Skeletal muscle tissue (tissue), 4 donors: ENCODE measurements around the gene VWC2. TPM values are rescaled to one million over a fixed set of nuclear protein-coding genes. Genes with fewer than 3 reads are reported as not detected.

Source experiments
- H3K27ac ChIP-seq: one replicate; pipeline ENCODE4 v1.7.0; 2013; ENCODE audit warnings: mild to moderate bottlenecking, low read depth, low read length, inconsistent platforms
- H3K27me3 ChIP-seq, 3 donors: one replicate each; pipeline ENCODE4 v1.7.0; 2013; ENCODE audit warnings: low read length in 3 of 3; ENCODE audit not compliant: control insufficient read depth in 3 of 3, insufficient read depth in 3 of 3
- H3K36me3 ChIP-seq, 3 donors: one replicate each; pipeline ENCODE4 v1.7.0; 2013; ENCODE audit warnings: low read length in 3 of 3; ENCODE audit not compliant: control insufficient read depth in 3 of 3, insufficient read depth in 3 of 3
- H3K4me1 ChIP-seq, 3 donors: one replicate each; pipeline ENCODE4 v1.7.0; 2013; ENCODE audit warnings: low read length in 3 of 3, mild to moderate bottlenecking in 3 of 3; ENCODE audit not compliant: control insufficient read depth in 3 of 3, insufficient read depth in 3 of 3
- H3K4me3 ChIP-seq, 3 donors: one replicate each; pipeline ENCODE4 v1.7.0; 2013; ENCODE audit warnings: low read length in 3 of 3
- H3K9ac ChIP-seq, 3 donors: one replicate each; pipeline ENCODE4 v1.7.0; 2013; ENCODE audit warnings: low read length in 3 of 3, mild to moderate bottlenecking in 3 of 3, moderate library complexity in 2 of 3, low read depth in 1 of 3
- H3K9me3 ChIP-seq, 3 donors: one replicate each; pipeline ENCODE4 v1.7.0; 2013; ENCODE audit warnings: low read length in 3 of 3; ENCODE audit not compliant: control insufficient read depth in 3 of 3
- total RNA-seq: library from RNA; depleted of rRNA; stranded (reverse); fragments of >200 nt; gene quantifications from one replicate; pipeline ENCODE4 v1.2.3, GENCODE V29; 2014
- donor health status: Osteomylitis.

VWC2 gene
- total RNA-seq, 1 donor from 2014 or later, result under 0.01 TPM

- Histone ChIP-seq H3K9ac (no peak overlapping the region), H3K27me3 (peaks cover 23 to 40% (median 32%) of the 10 kb centered on the region in 3 donors), H3K36me3 (no peaks in the 10 kb centered on the region), H3K4me3 (no peak overlapping the region), H3K27ac (no peak overlapping the region), H3K4me1 (peaks cover 8 to 15% (median 12%) of the 10 kb centered on the region in 3 donors), H3K9me3 (no peaks in the 10 kb centered on the region)
Observed at GRCh38 chr7:49770838-49771237, 2.6 kb upstream of the VWC2 start.

- peaks cover 30 to 48% (median 37%) of the 10 kb centered on the region in 3 donors for H3K27me3 ChIP-seq
Observed at GRCh38 chr7:49771427-49772176, 1.8 kb upstream of the VWC2 start.

GRCh38 chr7:49772916-49773217 is 571 bp upstream of the VWC2 start:
- Histone ChIP-seq H3K36me3 (no peaks in the 10 kb centered on the region), H3K27ac (no peak overlapping the region), H3K27me3 (peaks cover 40 to 54% (median 43%) of the 10 kb centered on the region in 3 donors), H3K4me1 (peaks cover 8 to 17% (median 12%) of the 10 kb centered on the region in 3 donors), H3K9me3 (no peaks in the 10 kb centered on the region), H3K4me3 (peak overlapping the region in 2 of 3 donors; percentile 23 to 29), H3K9ac (peak overlapping the region in 1 of 3 donors; percentile 23)

More at GRCh38 chr7:49771427-49772176, 1.8 kb upstream of the VWC2 start:
- H3K27ac ChIP-seq, result no peak overlapping the region
- no peak overlapping the region for H3K9ac ChIP-seq
- H3K9me3 ChIP-seq, result no peaks in the 10 kb centered on the region
- H3K4me3 ChIP-seq, result no peak overlapping the region
- no peaks in the 10 kb centered on the region for H3K36me3 ChIP-seq
- peaks cover 8 to 17% (median 12%) of the 10 kb centered on the region in 3 donors for H3K4me1 ChIP-seq

GRCh38 chr7:49773936-49774458 is 559 bp downstream of the VWC2 start:
- peak overlapping the region in 1 of 3 donors; percentile 8 for H3K9ac ChIP-seq
- peak overlapping the region in 2 of 3 donors; percentile 29 to 52 for H3K4me3 ChIP-seq
- H3K27ac ChIP-seq, result no peak overlapping the region
- H3K36me3 ChIP-seq, result no peaks in the 10 kb centered on the region
- H3K9me3 ChIP-seq, result no peaks in the 10 kb centered on the region
- H3K4me1 ChIP-seq, result peaks cover 8 to 17% (median 12%) of the 10 kb centered on the region in 3 donors
- H3K27me3 ChIP-seq, result peaks cover 40 to 54% (median 43%) of the 10 kb centered on the region in 3 donors

- Histone ChIP-seq H3K4me3 (peak overlapping the region; percentile 29 to 62 (median 52)), H3K4me1 (peaks cover 8 to 17% (median 12%) of the 10 kb centered on the region in 3 donors), H3K36me3 (no peaks in the 10 kb centered on the region), H3K9me3 (no peaks in the 10 kb centered on the region), H3K9ac (peak overlapping the region in 1 of 3 donors; percentile 8), H3K27me3 (peaks cover 40 to 54% (median 43%) of the 10 kb centered on the region in 3 donors), H3K27ac (no peak overlapping the region)
Observed at GRCh38 chr7:49774459-49775064, 1.1 kb downstream of the VWC2 start.

- peaks cover 40 to 54% (median 43%) of the 10 kb centered on the region in 3 donors for H3K27me3 ChIP-seq
- peaks cover 8 to 17% (median 12%) of the 10 kb centered on the region in 3 donors for H3K4me1 ChIP-seq
- no peaks in the 10 kb centered on the region for H3K9me3 ChIP-seq
- H3K27ac ChIP-seq, result no peak overlapping the region
- H3K36me3 ChIP-seq, result no peaks in the 10 kb centered on the region
- H3K9ac ChIP-seq, result no peak overlapping the region
- peak overlapping the region; percentile 36 to 62 (median 49) for H3K4me3 ChIP-seq
Observed at GRCh38 chr7:49775065-49775948, 1.9 kb downstream of the VWC2 start.

- no peaks in the 10 kb centered on the region for H3K36me3 ChIP-seq
- no peaks in the 10 kb centered on the region for H3K9me3 ChIP-seq
- H3K4me1 ChIP-seq, result peaks cover 8 to 17% (median 12%) of the 10 kb centered on the region in 3 donors
- no peak overlapping the region for H3K9ac ChIP-seq
- H3K27ac ChIP-seq, result no peak overlapping the region
- H3K27me3 ChIP-seq, result peaks cover 40 to 54% (median 43%) of the 10 kb centered on the region in 3 donors
- peak overlapping the region in 1 of 3 donors; percentile 22 for H3K4me3 ChIP-seq
Observed at GRCh38 chr7:49775949-49776443, 2.6 kb downstream of the VWC2 start.

GRCh38 chr7:49776994-49777393 is 3.6 kb downstream of the VWC2 start:
- Histone ChIP-seq H3K9ac (no peak overlapping the region), H3K27me3 (peaks cover 40 to 47% (median 43%) of the 10 kb centered on the region in 3 donors), H3K36me3 (no peaks in the 10 kb centered on the region), H3K4me1 (peaks cover 8 to 17% (median 12%) of the 10 kb centered on the region in 3 donors), H3K9me3 (no peaks in the 10 kb centered on the region), H3K4me3 (no peak overlapping the region), H3K27ac (no peak overlapping the region)

GRCh38 chr7:49778731-49779270 is 5.4 kb downstream of the VWC2 start:
- Histone ChIP-seq H3K9ac (no peak overlapping the region), H3K27me3 (peaks cover 27 to 30% (median 30%) of the 10 kb centered on the region in 3 donors), H3K4me1 (peaks cover 4 to 17% (median 10%) of the 10 kb centered on the region in 3 donors), H3K27ac (no peak overlapping the region), H3K36me3 (no peaks in the 10 kb centered on the region), H3K4me3 (no peak overlapping the region), H3K9me3 (no peaks in the 10 kb centered on the region)
